HG02759 (cell line): ENCODE data around the gene CLDN3.
"Not testable (repeated sequence)": the region's sequence is repeated elsewhere in the genome, so short reads cannot be mapped to it uniquely, and the experiment has no call there.

Experiments used
- ATAC-seq: cut with Tn5 transposase; IDR thresholded peaks from one replicate; pipeline ENCODE4 v1.9.1; 2021; ENCODE audit warnings: mild to moderate bottlenecking, moderate library complexity; ENCODE audit not compliant: unreplicated experiment

CLDN3 gene

GRCh38 chr7:73738220-73738611 lies 31.9 kb downstream of the CLDN3 start:
- ATAC-seq = peak; percentile 18

- ATAC-seq = no peak
Measured at GRCh38 chr7:73737491-73738219, 32.4 kb downstream of the CLDN3 start.

GRCh38 chr7:73736885-73737284 lies 33.2 kb downstream of the CLDN3 start:
- ATAC-seq = no peak

GRCh38 chr7:73735528-73735905 lies 34.6 kb downstream of the CLDN3 start:
- no peak for ATAC-seq

- peak; percentile 38 for ATAC-seq
Measured at GRCh38 chr7:73734619-73735527, 35.2 kb downstream of the CLDN3 start.

- ATAC-seq = no peak
Measured at GRCh38 chr7:73732397-73732796, 37.7 kb downstream of the CLDN3 start.

- ATAC-seq = no peak
Measured at GRCh38 chr7:73730485-73730884, 39.6 kb downstream of the CLDN3 start.

- no peak for ATAC-seq
Measured at GRCh38 chr7:73728551-73728950, 41.5 kb downstream of the CLDN3 start.

GRCh38 chr7:73727952-73728351 lies 42.1 kb downstream of the CLDN3 start:
- ATAC-seq = no peak

- peak; percentile 23 for ATAC-seq
Measured at GRCh38 chr7:73726083-73726466, 44.0 kb downstream of the CLDN3 start.

- ATAC-seq = no peak
Measured at GRCh38 chr7:73723813-73724212, 46.3 kb downstream of the CLDN3 start.

- ATAC-seq = no peak
Measured at GRCh38 chr7:73722785-73723184, 47.3 kb downstream of the CLDN3 start.

GRCh38 chr7:73722182-73722581 lies 47.9 kb downstream of the CLDN3 start:
- not testable (repeated sequence) for ATAC-seq

GRCh38 chr7:73721377-73721817 lies 48.7 kb downstream of the CLDN3 start:
- no peak for ATAC-seq

GRCh38 chr7:73720443-73720842 lies 49.6 kb downstream of the CLDN3 start:
- not testable (repeated sequence) for ATAC-seq

- ATAC-seq = peak; percentile 11
Measured at GRCh38 chr7:73719806-73720169, 50.3 kb downstream of the CLDN3 start.
